Parathyroid adenoma (tissue), 2 donors: ENCODE results near the gene NUMBL.

Experiments
- H2AFZ ChIP-seq: fragments of 300-600 bp; sonication (generic); one replicate; pipeline ENCODE4 v1.7.0; 2017; ENCODE audit warnings: antibody characterized with exemption, mild to moderate bottlenecking
- H3K27ac ChIP-seq: fragments of 300-600 bp; sonication (generic); one replicate; pipeline ENCODE4 v1.7.0; 2017
- H3K27me3 ChIP-seq: fragments of 300-600 bp; sonication (generic); one replicate; pipeline ENCODE4 v1.7.0; 2017; ENCODE audit warnings: low read length; ENCODE audit not compliant: control insufficient read depth, insufficient read depth
- H3K36me3 ChIP-seq: fragments of 300-600 bp; sonication (generic); one replicate; pipeline ENCODE4 v1.7.0; 2017; ENCODE audit warnings: low read length; ENCODE audit not compliant: control insufficient read depth, insufficient read depth
- H3K4me1 ChIP-seq: fragments of 300-600 bp; sonication (generic); one replicate; pipeline ENCODE4 v1.7.0; 2017; ENCODE audit warnings: control low read depth
- H3K4me2 ChIP-seq: fragments of 300-600 bp; sonication (generic); one replicate; pipeline ENCODE4 v1.7.0; 2017; ENCODE audit warnings: low read length
- H3K4me3 ChIP-seq: fragments of 300-600 bp; sonication (generic); one replicate; pipeline ENCODE4 v1.7.0; 2017; ENCODE audit warnings: low read depth, low read length
- H3K79me2 ChIP-seq: fragments of 300-600 bp; sonication (generic); one replicate; pipeline ENCODE4 v1.7.0; 2017; ENCODE audit warnings: control low read depth
- H3K9ac ChIP-seq: fragments of 300-600 bp; sonication (generic); one replicate; pipeline ENCODE4 v1.7.0; 2017; ENCODE audit warnings: mild to moderate bottlenecking
- H3K9me3 ChIP-seq: fragments of 300-600 bp; sonication (generic); one replicate; pipeline ENCODE4 v1.7.0; 2017; ENCODE audit warnings: low read length; ENCODE audit not compliant: control insufficient read depth
- CTCF ChIP-seq: fragments of 300-600 bp; sonication (generic); IDR thresholded peaks from one replicate; pipeline ENCODE4 v1.7.0; 2017; ENCODE audit warnings: antibody characterized with exemption, mild to moderate bottlenecking
- donor health status: primary hyperparathyroidism.

The NUMBL gene

DNA sequence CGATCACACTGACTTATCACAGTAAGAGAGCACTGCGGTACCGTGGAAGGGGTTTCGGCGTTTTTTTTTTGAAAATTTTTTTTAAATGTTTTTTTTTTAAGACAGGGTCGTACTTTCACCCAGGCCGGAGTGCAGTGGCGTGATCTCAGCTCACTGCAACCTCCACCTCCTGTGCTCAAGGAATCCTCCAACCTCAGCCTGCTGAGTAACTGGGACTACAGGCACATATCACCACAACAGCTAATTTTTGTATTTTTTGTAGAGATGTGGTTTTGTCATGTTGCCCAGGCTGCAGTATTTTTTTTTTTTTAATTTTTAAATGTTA is 70.3 kb downstream of the NUMBL start:
- no peaks in the 10 kb centered on the region for H3K36me3 ChIP-seq
- H3K4me1 ChIP-seq: no peaks in the 10 kb centered on the region
- no peak overlapping the region for H3K27ac ChIP-seq
- no peak for TF ChIP-seq CTCF
- H3K9ac ChIP-seq: no peak overlapping the region
- no peak overlapping the region for H3K4me3 ChIP-seq
- H3K79me2 ChIP-seq: no peaks in the 10 kb centered on the region
- H2AFZ ChIP-seq: no peak overlapping the region
- H3K9me3 ChIP-seq: no peaks in the 10 kb centered on the region
- H3K4me2 ChIP-seq: no peak overlapping the region
- no peaks in the 10 kb centered on the region for H3K27me3 ChIP-seq

- no peak overlapping the region for H3K9ac ChIP-seq
- no peak overlapping the region for H3K27ac ChIP-seq
- H2AFZ ChIP-seq: no peak overlapping the region
- H3K4me2 ChIP-seq: no peak overlapping the region
- H3K27me3 ChIP-seq: no peaks in the 10 kb centered on the region
- no peaks in the 10 kb centered on the region for H3K79me2 ChIP-seq
- H3K36me3 ChIP-seq: no peaks in the 10 kb centered on the region
- no peak overlapping the region for H3K4me3 ChIP-seq
- H3K4me1 ChIP-seq: no peaks in the 10 kb centered on the region
- no peaks in the 10 kb centered on the region for H3K9me3 ChIP-seq
- TF ChIP-seq CTCF: no peak
Measured at GRCh38 chr19:40619333-40620160, 70.9 kb downstream of the NUMBL start.

DNA sequence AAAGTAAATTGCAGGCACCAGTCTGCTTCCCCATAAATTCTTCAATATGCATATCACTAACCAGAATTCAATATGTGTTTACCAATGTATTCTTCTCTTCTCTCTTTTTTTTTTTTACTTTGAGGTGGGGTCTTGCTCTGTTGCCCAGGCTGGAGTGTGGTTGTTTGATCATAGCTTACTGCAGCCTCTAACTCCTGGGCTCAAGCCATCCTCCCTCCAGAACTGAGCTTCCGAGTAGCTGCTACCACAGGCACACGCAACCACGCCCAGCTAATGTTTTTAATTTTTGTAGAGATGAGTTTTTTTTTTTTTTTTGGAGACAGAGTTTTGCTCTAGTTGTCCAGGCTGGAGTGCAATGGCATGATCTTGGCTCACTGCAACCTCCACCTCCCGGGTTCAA is 72.5 kb downstream of the NUMBL start:
- H3K9me3 ChIP-seq: no peaks in the 10 kb centered on the region
- H3K4me1 ChIP-seq: no peaks in the 10 kb centered on the region
- H3K4me2 ChIP-seq: no peak overlapping the region
- H3K36me3 ChIP-seq: no peaks in the 10 kb centered on the region
- H3K79me2 ChIP-seq: no peaks in the 10 kb centered on the region
- no peak overlapping the region for H3K9ac ChIP-seq
- no peak for TF ChIP-seq CTCF
- H3K27me3 ChIP-seq: no peaks in the 10 kb centered on the region
- H3K27ac ChIP-seq: no peak overlapping the region
- H2AFZ ChIP-seq: no peak overlapping the region
- no peak overlapping the region for H3K4me3 ChIP-seq

GRCh38 chr19:40616941-40617340 is 73.5 kb downstream of the NUMBL start:
- H3K4me1 ChIP-seq: no peaks in the 10 kb centered on the region
- no peaks in the 10 kb centered on the region for H3K9me3 ChIP-seq
- no peak overlapping the region for H3K4me3 ChIP-seq
- no peak overlapping the region for H3K4me2 ChIP-seq
- H3K79me2 ChIP-seq: no peaks in the 10 kb centered on the region
- no peak overlapping the region for H2AFZ ChIP-seq
- no peak for TF ChIP-seq CTCF
- no peaks in the 10 kb centered on the region for H3K36me3 ChIP-seq
- no peak overlapping the region for H3K27ac ChIP-seq
- no peak overlapping the region for H3K9ac ChIP-seq
- H3K27me3 ChIP-seq: no peaks in the 10 kb centered on the region

DNA sequence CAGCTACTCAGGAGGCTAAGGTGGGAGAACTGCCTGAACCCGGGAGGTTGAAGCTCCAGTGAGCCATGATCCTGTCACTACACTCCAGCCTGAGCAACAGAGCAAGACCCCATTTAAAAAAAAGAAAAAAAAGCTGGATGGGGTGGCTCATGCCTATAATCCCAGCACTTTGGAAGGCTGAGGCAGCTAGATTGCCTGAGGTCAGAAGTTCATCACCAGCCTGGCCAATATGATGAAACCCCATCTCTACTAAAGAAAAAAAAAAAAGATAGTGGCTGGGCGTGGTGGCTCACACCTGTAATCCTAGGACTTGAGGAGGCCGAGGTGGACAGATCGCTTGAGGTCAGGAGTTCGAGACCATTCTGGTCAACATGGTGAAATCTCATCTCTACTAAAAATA is 74.3 kb downstream of the NUMBL start:
- Histone ChIP-seq H3K4me1 (no peaks in the 10 kb centered on the region), H3K79me2 (no peaks in the 10 kb centered on the region), H3K4me2 (no peak overlapping the region), H3K4me3 (no peak overlapping the region), H3K27ac (no peak overlapping the region), H3K36me3 (no peaks in the 10 kb centered on the region), H3K27me3 (no peaks in the 10 kb centered on the region), H3K9ac (no peak overlapping the region), H2AFZ (no peak overlapping the region), H3K9me3 (no peaks in the 10 kb centered on the region)
- TF ChIP-seq CTCF: no peak
